Breast epithelium (tissue), 3 donors: ENCODE results near the gene GSDMA.

Experiments
- POLR2A ChIP-seq: fragments of 450-650 bp; IDR thresholded peaks from one replicate; pipeline ENCODE4 v1.6.1; 2016; ENCODE audit warnings: antibody characterized with exemption, mild to moderate bottlenecking, moderate library complexity
- POLR2AphosphoS5 ChIP-seq, 3 donors: sonication (generic); formaldehyde crosslinking; IDR thresholded peaks; one replicate each; pipeline ENCODE4 v1.6.1; 2017; ENCODE audit warnings: antibody characterized with exemption in 3 of 3
- TF ChIP-seq, protein P1 (sequence below), 3 donors: fragments of 450-650 bp; IDR thresholded peaks; one replicate each; pipeline ENCODE4 v1.5.1; 2016 to 2017; ENCODE audit warnings: antibody characterized with exemption in 3 of 3, mild to moderate bottlenecking in 3 of 3, moderate library complexity in 3 of 3

DNA sequence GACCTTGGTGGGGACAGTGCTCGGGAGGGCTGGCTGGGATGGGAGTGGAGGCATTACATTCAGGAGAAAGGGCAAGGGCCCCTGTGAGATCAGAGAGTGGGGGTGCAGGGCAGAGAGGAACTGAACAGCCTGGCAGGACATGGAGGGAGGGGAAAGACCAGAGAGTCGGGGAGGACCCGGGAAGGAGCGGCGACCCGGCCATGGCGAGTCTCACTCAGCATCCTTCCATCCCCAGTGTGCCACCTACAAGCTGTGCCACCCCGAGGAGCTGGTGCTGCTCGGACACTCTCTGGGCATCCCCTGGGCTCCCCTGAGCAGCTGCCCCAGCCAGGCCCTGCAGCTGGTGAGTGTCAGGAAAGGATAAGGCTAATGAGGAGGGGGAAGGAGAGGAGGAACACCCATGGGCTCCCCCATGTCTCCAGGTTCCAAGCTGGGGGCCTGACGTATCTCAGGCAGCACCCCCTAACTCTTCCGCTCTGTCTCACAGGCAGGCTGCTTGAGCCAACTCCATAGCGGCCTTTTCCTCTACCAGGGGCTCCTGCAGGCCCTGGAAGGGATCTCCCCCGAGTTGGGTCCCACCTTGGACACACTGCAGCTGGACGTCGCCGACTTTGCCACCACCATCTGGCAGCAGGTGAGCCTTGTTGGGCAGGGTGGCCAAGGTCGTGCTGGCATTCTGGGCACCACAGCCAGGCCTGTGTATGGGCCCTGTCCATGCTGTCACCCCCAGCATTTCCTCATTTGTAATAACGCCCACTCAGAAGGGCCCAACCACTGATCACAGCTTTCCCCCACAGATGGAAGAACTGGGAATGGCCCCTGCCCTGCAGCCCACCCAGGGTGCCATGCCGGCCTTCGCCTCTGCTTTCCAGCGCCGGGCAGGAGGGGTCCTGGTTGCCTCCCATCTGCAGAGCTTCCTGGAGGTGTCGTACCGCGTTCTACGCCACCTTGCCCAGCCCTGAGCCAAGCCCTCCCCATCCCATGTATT is 53.5 kb downstream of the GSDMA start:
- TF ChIP-seq POLR2AphosphoS5 (IDR thresholded peaks at IDR 0.05) (no peak), POLR2A (no peak)
- TF ChIP-seq, protein P1, sequence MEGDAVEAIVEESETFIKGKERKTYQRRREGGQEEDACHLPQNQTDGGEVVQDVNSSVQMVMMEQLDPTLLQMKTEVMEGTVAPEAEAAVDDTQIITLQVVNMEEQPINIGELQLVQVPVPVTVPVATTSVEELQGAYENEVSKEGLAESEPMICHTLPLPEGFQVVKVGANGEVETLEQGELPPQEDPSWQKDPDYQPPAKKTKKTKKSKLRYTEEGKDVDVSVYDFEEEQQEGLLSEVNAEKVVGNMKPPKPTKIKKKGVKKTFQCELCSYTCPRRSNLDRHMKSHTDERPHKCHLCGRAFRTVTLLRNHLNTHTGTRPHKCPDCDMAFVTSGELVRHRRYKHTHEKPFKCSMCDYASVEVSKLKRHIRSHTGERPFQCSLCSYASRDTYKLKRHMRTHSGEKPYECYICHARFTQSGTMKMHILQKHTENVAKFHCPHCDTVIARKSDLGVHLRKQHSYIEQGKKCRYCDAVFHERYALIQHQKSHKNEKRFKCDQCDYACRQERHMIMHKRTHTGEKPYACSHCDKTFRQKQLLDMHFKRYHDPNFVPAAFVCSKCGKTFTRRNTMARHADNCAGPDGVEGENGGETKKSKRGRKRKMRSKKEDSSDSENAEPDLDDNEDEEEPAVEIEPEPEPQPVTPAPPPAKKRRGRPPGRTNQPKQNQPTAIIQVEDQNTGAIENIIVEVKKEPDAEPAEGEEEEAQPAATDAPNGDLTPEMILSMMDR (IDR thresholded peaks at IDR 0.05): no peak
